HepG2 (cell line): Measurements from ENCODE around the gene NGB. TPM values are rescaled to one million over a fixed set of nuclear protein-coding genes. Genes with fewer than 3 reads are reported as not detected.

ENCODE experiments used
- AKAP8 ChIP-seq: sonication (generic); formaldehyde crosslinking; IDR thresholded peaks from 2 replicates; pipeline ENCODE4 v1.5.1; 2020; ENCODE audit warnings: mild to moderate bottlenecking, missing genetic modification reagents
- CAMTA2 ChIP-seq: sonication (generic); formaldehyde crosslinking; IDR thresholded peaks from 2 replicates; pipeline ENCODE4 v1.4.0; 2020; ENCODE audit warnings: mild to moderate bottlenecking, missing genetic modification reagents, borderline replicate concordance
- FOSL2 ChIP-seq: sonication (generic); formaldehyde crosslinking; IDR thresholded peaks from 2 replicates; pipeline ENCODE4 v1.4.0; 2020; ENCODE audit warnings: missing genetic modification reagents
- FOXC1 ChIP-seq: sonication (generic); formaldehyde crosslinking; IDR thresholded peaks from 2 replicates; pipeline ENCODE4 v1.8.0; 2022; ENCODE audit warnings: mild to moderate bottlenecking, missing genetic modification reagents, borderline replicate concordance
- HCFC1 ChIP-seq: fragments of 150-350 bp; IDR thresholded peaks from 2 replicates; pipeline ENCODE4 v1.6.1; 2014; ENCODE audit warnings: low read depth, low read length
- IKZF1 ChIP-seq: fragments of 450-650 bp; IDR thresholded peaks from 2 replicates; pipeline ENCODE4 v1.7.1; 2016
- ISX ChIP-seq: sonication (generic); formaldehyde crosslinking; conservative IDR thresholded peaks from 2 replicates; pipeline ENCODE4 v1.5.0; 2020; ENCODE audit warnings: missing genetic modification reagents
- NFYC ChIP-seq: IDR thresholded peaks from 2 replicates; pipeline ENCODE4 v1.6.1; 2016; ENCODE audit warnings: missing genetic modification reagents, missing compliant biosample characterization
- PHF8 ChIP-seq: sonication (generic); formaldehyde crosslinking; IDR thresholded peaks from 2 replicates; pipeline ENCODE4 v1.5.0; 2020; ENCODE audit warnings: missing genetic modification reagents
- RAD21 ChIP-seq: fragments of 450-650 bp; formaldehyde crosslinking; IDR thresholded peaks from 2 replicates; pipeline ENCODE4 v1.5.0; 2020; ENCODE audit warnings: mild to moderate bottlenecking
- RAD51 ChIP-seq: fragments of 450-650 bp; IDR thresholded peaks from 2 replicates; pipeline ENCODE4 v1.6.1; 2016; ENCODE audit warnings: borderline replicate concordance
- SP5 ChIP-seq: IDR thresholded peaks from 2 replicates; pipeline ENCODE4 v1.6.1; 2016; ENCODE audit warnings: low read depth, borderline replicate concordance
- SYNCRIP ChIP-seq: fragments of 200-400 bp; formaldehyde crosslinking; IDR thresholded peaks from 2 replicates; pipeline ENCODE4 v1.6.1; 2018; ENCODE audit warnings: mild to moderate bottlenecking, low read depth, low read length; ENCODE audit not compliant: insufficient read depth
- TOPORS ChIP-seq: sonication (generic); formaldehyde crosslinking; IDR thresholded peaks from 2 replicates; pipeline ENCODE4 v1.8.0; 2023; ENCODE audit warnings: mild to moderate bottlenecking, missing genetic modification reagents
- ZBTB42 ChIP-seq: sonication (generic); formaldehyde crosslinking; IDR thresholded peaks from 2 replicates; pipeline ENCODE4 v1.5.0; 2020; ENCODE audit warnings: mild to moderate bottlenecking, missing genetic modification reagents
- ZNF124 ChIP-seq: sonication (generic); formaldehyde crosslinking; IDR thresholded peaks from 2 replicates; pipeline ENCODE4 v1.4.0; 2020; ENCODE audit warnings: missing genetic modification reagents
- ZSCAN21 ChIP-seq: sonication (generic); formaldehyde crosslinking; IDR thresholded peaks from 2 replicates; pipeline ENCODE4 v1.8.0; 2022; ENCODE audit warnings: mild to moderate bottlenecking, missing genetic modification reagents, moderate library complexity, borderline replicate concordance
- ZSCAN31 ChIP-seq: sonication (generic); formaldehyde crosslinking; IDR thresholded peaks from 2 replicates; pipeline ENCODE4 v1.5.0; 2020; ENCODE audit warnings: low read depth, mild to moderate bottlenecking, missing genetic modification reagents
- polyA plus RNA-seq, 8 experiments: library from polyadenylated mRNA; depleted of rRNA in 3 of 8; stranded (reverse) in 7 of 8; unstranded in 1 of 8; fragments of >200 nt; fragmentation: Illumina TruSeq in 4 of 8; extraction: Trizol in 4 of 8; gene quantifications; 2 replicates each; pipeline versions ENCODE4 v1.2.1 to v1.2.3, GENCODE V29; 2011 to 2016; ENCODE audit warnings: low read depth in 4 of 8, missing spikeins in 1 of 8, mixed read lengths in 1 of 8; ENCODE audit not compliant: insufficient read depth in 1 of 8
- total RNA-seq, 5 experiments: library from RNA; depleted of rRNA; stranded (reverse); fragments of >200 nt; fragmentation: Illumina TruSeq; extraction: Trizol; gene quantifications; 2 replicates each; pipeline ENCODE4 v1.2.3, GENCODE V29; 2016; ENCODE audit warnings: low read depth in 1 of 5
- TF ChIP-seq, protein P1 (sequence below): IDR thresholded peaks from 2 replicates; pipeline ENCODE4 v1.6.1; 2016; ENCODE audit warnings: missing genetic modification reagents, missing compliant biosample characterization
- TF ChIP-seq, protein P2 (sequence below): sonication (generic); formaldehyde crosslinking; conservative IDR thresholded peaks from 2 replicates; pipeline ENCODE4 v1.4.0; 2020; ENCODE audit warnings: mild to moderate bottlenecking, missing genetic modification reagents, moderate library complexity
- TF ChIP-seq, protein P3 (sequence below): sonication (generic); formaldehyde crosslinking; IDR thresholded peaks from 2 replicates; pipeline ENCODE4 v1.4.0; 2020; ENCODE audit warnings: missing genetic modification reagents
- TF ChIP-seq, protein P4 (sequence below): sonication (generic); formaldehyde crosslinking; conservative IDR thresholded peaks from 2 replicates; pipeline ENCODE4 v1.8.0; 2022; ENCODE audit warnings: mild to moderate bottlenecking, moderate library complexity, missing genetic modification reagents
- TF ChIP-seq, protein P5 (sequence below): sonication (generic); formaldehyde crosslinking; IDR thresholded peaks from 2 replicates; pipeline ENCODE4 v1.4.0; 2020; ENCODE audit warnings: mild to moderate bottlenecking, missing genetic modification reagents

Gene NGB
- total and polyA plus RNA-seq, 2 of the 13 experiments (the other 11 are each of a cell fraction or from before 2014, with no cell fraction given) = 0.04 TPM; not detected in 1

DNA sequence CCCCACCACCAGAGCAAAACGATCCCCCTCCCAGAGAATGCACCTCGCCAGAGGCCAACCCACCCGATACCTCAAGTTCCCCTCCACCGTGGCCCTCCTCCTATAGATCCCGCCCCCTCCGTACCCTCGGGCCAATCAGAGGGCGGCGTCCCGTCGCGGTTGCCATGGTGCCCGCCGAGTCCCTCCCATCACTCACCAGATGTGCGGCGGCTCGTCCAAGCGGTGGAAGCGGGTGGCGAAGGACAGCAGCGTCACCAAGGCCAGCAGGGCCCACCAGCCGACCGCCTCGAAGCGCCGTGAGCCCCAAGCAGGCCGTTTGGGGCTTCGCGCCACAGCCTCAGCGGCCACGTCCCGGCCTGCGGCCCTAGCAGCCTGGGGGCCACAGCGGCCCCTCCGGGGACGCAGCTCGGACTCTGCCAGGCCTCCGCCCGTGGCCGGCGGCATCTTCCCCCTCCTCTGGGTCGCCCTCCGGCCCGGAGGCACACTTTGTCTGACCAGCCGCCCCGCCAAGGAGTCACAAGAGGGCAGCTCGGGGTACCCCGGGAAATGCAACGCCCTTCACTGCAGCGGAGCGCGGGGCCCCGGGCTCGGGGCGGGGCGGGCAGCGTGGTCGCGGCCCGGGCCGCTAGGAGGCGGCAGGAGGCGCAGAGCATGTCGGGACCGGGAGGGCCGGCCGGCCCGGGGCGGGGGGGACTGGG is 49.4 kb upstream of the NGB start, which contains the start of gene POMT2 (continued):
- TF ChIP-seq SYNCRIP = no peak
- TF ChIP-seq, protein P1, sequence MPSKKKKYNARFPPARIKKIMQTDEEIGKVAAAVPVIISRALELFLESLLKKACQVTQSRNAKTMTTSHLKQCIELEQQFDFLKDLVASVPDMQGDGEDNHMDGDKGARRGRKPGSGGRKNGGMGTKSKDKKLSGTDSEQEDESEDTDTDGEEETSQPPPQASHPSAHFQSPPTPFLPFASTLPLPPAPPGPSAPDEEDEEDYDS (CRISPR knock-in tag) = peak; percentile 51; the same call in 1 of the 2 replicates
- no peak; the same call in none of the 2 replicates for TF ChIP-seq CAMTA2 (CRISPR knock-in tag)
- peak; percentile 34; the same call in 1 of the 2 replicates for TF ChIP-seq FOSL2 (CRISPR knock-in tag)
- TF ChIP-seq, protein P2, sequence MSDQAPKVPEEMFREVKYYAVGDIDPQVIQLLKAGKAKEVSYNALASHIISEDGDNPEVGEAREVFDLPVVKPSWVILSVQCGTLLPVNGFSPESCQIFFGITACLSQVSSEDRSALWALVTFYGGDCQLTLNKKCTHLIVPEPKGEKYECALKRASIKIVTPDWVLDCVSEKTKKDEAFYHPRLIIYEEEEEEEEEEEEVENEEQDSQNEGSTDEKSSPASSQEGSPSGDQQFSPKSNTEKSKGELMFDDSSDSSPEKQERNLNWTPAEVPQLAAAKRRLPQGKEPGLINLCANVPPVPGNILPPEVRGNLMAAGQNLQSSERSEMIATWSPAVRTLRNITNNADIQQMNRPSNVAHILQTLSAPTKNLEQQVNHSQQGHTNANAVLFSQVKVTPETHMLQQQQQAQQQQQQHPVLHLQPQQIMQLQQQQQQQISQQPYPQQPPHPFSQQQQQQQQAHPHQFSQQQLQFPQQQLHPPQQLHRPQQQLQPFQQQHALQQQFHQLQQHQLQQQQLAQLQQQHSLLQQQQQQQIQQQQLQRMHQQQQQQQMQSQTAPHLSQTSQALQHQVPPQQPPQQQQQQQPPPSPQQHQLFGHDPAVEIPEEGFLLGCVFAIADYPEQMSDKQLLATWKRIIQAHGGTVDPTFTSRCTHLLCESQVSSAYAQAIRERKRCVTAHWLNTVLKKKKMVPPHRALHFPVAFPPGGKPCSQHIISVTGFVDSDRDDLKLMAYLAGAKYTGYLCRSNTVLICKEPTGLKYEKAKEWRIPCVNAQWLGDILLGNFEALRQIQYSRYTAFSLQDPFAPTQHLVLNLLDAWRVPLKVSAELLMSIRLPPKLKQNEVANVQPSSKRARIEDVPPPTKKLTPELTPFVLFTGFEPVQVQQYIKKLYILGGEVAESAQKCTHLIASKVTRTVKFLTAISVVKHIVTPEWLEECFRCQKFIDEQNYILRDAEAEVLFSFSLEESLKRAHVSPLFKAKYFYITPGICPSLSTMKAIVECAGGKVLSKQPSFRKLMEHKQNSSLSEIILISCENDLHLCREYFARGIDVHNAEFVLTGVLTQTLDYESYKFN (CRISPR knock-in tag) = peak; percentile 36; the same call in 1 of the 2 replicates
- 0 out of 2 replicates have a peak, but pooled peaks have one; percentile 22 for TF ChIP-seq FOXC1 (CRISPR knock-in tag)
- peak; percentile 90; the same call in 1 of the 2 replicates for TF ChIP-seq ZBTB42 (CRISPR knock-in tag)
- TF ChIP-seq ISX (CRISPR knock-in tag) = peak; percentile 39; the same call in 1 of the 2 replicates
- TF ChIP-seq RAD51 = no peak
- peak; percentile 55; the same call in 1 of the 2 replicates for TF ChIP-seq ZSCAN21
- 0 out of 2 replicates have a peak, but pooled peaks have one; percentile 4 for TF ChIP-seq ZSCAN31 (CRISPR knock-in tag)
- peak; percentile 46; the same call in 1 of the 2 replicates for TF ChIP-seq SP5
- TF ChIP-seq, protein P3, sequence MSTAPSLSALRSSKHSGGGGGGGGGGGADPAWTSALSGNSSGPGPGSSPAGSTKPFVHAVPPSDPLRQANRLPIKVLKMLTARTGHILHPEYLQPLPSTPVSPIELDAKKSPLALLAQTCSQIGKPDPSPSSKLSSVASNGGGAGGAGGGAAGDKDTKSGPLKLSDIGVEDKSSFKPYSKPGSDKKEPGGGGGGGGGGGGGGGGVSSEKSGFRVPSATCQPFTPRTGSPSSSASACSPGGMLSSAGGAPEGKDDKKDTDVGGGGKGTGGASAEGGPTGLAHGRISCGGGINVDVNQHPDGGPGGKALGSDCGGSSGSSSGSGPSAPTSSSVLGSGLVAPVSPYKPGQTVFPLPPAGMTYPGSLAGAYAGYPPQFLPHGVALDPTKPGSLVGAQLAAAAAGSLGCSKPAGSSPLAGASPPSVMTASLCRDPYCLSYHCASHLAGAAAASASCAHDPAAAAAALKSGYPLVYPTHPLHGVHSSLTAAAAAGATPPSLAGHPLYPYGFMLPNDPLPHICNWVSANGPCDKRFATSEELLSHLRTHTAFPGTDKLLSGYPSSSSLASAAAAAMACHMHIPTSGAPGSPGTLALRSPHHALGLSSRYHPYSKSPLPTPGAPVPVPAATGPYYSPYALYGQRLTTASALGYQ (CRISPR knock-in tag) = no peak
- peak; percentile 87 for TF ChIP-seq PHF8
- no peak for TF ChIP-seq AKAP8 (CRISPR knock-in tag)
- TF ChIP-seq TOPORS (CRISPR knock-in tag) = peak; percentile 15; the same call in 1 of the 2 replicates
- TF ChIP-seq, protein P4, sequence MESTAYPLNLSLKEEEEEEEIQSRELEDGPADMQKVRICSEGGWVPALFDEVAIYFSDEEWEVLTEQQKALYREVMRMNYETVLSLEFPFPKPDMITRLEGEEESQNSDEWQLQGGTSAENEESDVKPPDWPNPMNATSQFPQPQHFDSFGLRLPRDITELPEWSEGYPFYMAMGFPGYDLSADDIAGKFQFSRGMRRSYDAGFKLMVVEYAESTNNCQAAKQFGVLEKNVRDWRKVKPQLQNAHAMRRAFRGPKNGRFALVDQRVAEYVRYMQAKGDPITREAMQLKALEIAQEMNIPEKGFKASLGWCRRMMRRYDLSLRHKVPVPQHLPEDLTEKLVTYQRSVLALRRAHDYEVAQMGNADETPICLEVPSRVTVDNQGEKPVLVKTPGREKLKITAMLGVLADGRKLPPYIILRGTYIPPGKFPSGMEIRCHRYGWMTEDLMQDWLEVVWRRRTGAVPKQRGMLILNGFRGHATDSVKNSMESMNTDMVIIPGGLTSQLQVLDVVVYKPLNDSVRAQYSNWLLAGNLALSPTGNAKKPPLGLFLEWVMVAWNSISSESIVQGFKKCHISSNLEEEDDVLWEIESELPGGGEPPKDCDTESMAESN (CRISPR knock-in tag) = peak; percentile 13; the same call in 1 of the 2 replicates
- TF ChIP-seq NFYC (CRISPR knock-in tag) = peak; percentile 85
- no peak for TF ChIP-seq HCFC1
- TF ChIP-seq IKZF1 = no peak
- TF ChIP-seq, protein P5, sequence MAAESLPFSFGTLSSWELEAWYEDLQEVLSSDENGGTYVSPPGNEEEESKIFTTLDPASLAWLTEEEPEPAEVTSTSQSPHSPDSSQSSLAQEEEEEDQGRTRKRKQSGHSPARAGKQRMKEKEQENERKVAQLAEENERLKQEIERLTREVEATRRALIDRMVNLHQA = no peak
- no peak for TF ChIP-seq ZNF124 (CRISPR knock-in tag)
- peak; percentile 54 for TF ChIP-seq RAD21 (CRISPR knock-in tag)
